ENCODE data around the gene SEC24C.
"Not testable (repeated sequence)": the region's sequence is repeated elsewhere in the genome, so short reads cannot be mapped to it uniquely, and the experiment has no call there.

The SEC24C gene

DNA sequence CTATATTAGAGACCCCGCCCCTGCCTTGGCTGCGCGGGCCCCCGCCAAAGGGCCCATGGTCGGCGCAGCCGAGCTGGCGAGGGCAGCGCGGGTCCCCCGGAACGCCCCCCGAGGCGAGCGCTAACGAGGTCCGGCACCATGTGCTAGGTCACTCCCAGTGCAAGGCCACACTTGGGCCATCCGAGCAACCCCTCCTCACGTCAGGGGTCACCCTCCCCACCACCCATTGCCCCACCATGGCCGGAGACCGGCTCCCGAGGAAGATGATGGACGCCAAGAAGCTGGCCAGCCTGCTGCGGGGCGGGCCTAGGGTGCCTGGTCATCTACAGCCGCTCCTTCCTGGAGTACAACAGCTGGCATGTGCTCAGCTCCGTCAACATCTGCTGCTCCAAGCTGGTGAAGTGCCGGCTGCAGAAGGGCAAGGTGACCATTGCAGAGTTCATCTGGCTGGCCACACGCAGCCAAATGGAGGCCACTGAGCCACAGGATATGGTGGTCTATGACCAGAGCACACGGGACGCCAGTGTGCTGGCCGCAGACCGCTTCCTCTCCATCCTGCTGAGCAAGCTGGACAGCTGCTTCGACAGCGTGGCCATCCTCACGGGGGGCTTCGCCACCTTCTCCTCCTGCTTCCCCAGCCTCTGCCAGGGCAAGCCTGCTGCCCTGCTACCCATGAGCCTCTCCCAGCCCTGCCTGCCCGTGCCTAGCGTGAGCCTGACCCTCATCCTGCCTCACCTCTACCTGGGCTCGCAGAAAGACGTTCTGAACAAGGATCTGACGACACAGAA, 12.4 kb upstream of the SEC24C start:
- DNase-seq = no peak

DNA sequence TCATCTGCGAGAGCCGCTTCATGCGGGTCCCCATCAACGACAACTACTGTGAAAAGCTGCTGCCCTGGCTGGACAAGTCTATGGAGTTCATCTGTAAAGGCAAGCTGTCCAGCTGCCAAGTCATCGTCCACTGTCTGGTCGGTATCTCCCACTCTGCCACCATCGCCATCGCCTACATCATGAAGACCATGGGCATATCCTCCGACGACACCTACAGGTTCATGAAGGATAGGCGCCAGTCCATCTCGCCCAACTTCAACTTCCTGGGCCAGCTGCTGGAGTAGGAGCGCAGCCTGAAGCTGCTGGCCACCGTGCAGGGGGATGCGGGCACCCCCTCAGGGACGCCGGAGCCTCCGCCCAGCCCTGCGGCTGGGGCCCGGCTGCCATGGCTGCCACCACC, 11.7 kb upstream of the SEC24C start:
- no peak for DNase-seq

DNA sequence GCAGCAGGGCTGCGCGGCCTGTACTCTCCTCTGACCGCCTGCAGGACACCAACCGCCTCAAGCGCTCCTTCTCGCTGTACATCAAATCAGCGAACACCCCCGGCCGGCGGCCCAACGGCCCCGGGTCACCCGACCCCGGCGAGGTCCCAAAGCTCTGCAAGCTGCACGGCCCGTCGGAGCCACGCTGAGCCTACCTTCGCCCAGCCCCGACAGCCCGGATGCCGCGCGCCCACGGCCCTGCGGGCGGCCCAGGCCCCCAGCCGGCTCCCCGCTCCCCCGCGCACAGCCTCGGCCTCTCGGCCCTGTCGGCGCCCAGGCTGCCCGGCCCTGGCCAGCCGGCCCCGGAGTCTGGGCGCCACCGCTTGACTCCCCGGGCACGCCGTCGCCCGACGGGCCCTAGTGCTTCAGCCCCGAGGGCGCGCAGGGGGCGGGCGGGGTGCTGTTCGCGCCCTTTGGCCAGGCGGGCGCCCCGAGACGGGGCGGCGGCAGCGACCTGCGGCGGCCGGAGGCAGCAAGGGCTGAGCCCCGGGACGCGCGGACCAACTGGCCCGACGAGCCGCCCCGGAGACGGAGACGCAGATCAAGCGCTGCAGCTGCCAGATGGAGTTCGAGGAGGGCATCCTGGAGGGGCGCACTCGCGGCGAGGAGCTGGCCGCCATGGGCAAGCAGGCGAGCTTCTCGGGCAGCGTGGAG, 11.1 kb upstream of the SEC24C start:
- DNase-seq = no peak

DNA sequence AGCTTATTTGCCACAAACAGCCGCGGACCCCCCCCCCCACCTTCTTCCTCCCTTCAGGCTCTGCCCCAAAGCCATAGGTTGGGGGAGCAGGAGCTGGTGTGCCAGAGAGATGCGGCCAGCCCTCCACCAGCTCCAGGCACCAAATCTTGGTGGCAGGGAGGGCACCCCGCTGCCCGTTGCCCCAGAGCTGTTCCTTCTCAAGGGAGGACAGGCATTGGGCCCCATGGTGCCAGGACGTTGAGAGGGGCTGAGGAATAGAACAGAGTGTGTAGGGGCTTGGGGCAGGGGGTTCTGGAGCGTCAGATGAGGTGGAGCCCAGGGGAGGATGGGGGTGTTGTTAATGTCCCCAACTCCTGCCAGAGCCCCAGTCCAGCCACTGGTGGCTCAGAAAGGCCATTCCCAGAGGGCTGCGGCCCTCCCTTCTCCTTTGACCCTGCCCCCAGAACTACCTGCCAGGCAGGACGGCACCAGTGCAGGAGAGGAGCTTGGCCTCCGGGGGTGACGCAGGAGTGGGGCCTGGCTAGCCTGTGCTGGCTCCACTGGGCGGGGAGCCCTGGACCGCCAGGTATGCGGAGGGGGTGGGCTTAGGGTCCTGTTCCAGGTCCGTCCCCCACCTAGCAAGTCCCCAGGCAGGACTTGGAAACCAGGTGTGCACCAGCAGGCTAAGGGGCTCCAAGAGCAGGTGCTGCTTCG, 10.0 kb upstream of the SEC24C start:
- no peak for DNase-seq

DNA sequence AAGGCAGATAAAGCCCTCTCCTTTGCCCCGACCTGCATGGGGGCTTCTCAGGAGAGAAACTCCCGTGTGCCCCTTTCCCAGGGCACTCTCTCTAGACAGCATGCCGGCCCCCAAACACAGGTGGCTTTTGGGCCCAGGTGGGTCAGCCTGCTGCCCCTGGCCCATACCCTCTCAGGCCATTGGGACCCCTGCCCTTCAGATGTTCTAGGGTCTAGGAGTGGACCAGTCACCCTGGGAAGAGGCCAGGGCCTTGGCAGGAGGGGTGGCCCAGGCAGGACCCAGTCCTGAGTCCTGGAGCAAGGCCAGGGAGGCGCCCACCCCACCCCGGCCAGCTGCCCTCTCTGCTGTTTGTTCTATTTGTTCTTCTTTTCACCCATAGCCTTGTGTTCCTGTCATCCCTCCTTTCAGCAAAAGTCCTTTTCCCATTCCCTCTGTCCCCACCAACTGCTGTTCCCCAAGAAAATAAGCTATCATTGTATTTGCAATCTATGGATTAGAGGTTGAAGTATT, 9.3 kb upstream of the SEC24C start:
- no peak for DNase-seq

DNA sequence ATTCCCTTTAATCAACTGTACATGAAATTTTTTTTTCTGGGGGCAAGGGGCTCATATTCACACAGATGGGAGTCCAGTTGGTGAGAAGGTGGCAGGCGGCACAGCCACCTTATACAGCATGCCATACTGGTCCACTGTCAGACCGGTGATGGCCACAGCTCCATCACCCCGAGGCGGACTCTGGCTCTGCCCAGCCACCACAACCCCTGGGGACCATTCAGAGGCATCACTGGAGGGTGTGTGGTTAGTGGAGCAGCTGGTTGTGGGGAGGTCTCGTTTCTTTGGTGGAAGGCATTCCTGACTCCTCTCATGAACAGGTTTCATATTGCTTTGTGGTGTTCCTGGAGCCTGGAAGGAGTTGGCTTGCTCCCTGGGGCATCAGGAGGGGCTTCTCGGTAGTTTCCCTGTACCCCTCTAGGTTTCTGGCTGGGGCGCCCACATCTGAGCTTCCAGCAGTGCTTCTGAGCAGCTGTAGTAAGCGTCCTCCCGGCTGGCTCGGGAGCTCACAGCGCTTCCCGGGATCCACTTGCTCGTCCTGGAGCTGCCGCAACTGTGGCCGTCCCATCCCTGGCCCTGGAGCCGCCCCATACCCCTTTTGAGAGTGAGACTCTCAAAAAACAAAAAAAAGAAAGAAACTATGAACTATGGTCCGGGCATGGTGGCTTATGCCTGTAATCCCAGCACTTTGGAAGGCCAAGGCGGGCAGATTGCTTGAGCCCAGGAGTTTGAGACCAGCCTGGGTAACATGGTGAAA, 3.5 kb upstream of the SEC24C start:
- DNase-seq = not testable (repeated sequence)

DNA sequence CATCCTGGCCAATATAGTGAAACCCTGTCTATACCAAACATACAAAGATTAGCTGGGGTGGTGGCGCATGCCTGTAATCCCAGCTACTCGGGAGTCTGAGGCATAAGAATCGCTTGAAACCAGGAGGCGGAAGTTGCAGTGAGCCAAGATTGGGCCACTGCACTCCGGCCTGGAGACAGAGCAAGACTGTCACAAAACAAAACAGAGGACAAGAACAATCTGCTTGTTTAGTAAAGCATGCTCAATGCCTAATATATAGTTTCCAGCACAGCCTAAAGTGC, 1.8 kb upstream of the SEC24C start:
- no peak for DNase-seq

DNA sequence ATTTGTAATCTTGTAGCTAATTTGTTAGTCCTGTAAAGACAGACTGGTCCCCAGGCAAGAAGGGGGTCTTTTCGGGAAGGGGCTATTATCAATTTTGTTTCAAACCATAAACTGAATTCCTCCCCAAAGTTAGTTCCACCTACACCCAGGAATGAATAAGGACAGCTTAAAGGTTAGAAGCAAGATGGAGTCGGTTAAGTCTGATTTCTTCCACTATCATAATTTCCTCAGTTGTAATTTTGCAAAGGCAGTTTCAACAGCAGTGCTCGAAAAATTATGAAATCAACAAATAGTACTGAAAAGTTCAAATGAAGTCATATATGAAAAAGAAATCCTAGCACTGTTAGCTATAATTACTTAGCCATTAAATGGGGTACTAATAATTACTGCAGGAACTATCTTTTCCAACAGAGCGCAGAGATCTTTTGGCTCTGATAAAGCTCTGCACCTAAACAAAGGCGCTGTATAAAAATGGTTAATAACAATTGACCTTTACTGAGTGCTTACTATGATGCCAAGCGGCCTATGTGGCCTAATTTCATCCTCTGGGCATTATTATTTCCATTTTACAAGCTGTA, 756 bp upstream of the SEC24C start:
- no peak for DNase-seq

DNA sequence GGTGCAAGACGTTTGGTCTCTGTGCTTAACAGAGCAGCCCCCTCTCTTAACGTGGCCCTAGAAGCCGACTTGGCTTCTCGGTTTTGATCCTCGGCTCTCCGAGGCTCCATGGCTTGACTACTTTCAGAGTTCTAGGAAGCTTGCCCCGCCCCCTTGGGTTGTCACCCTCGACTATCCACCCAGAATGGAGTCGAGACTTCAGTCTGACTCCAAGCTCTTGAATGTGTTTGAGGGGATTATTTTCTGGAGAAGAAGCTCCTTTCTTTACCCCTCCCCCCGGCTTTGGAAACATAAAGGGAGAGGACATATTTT, 448 bp downstream of the SEC24C start:
- DNase-seq = peak; percentile 44

DNA sequence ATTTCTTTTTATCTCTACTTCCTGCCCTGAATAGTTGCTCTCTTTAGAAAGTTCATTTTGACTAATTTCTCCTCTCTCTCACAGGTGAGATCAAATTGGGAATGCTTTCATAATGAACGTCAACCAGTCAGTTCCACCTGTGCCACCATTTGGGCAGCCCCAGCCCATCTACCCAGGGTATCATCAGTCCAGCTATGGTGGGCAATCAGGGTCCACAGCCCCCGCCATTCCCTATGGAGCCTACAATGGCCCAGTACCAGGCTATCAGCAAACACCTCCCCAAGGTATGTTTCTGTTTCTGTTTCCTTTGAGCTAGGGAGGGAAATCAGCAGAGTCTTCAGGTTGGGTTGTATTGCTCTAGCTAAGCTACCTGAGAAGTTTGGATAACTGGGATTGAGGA, 2.5 kb downstream of the SEC24C start:
- DNase-seq = no peak

DNA sequence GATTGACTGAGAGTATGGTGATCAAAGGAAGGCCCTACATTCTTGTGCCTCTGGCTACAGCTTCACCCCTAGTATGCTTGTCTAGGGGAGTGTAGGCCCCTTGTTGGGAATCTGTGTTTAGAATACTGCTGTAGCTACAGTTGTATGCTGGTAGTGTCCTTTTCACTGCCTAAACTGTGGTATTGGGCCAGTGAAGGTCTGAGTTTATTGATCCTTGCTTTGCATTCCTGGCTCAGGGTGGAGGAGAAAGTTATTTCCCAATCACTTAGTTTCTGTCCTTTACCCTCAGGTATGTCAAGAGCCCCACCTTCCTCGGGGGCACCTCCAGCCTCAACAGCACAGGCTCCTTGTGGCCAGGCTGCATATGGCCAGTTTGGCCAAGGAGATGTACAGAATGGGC, 6.6 kb downstream of the SEC24C start:
- DNase-seq = no peak

DNA sequence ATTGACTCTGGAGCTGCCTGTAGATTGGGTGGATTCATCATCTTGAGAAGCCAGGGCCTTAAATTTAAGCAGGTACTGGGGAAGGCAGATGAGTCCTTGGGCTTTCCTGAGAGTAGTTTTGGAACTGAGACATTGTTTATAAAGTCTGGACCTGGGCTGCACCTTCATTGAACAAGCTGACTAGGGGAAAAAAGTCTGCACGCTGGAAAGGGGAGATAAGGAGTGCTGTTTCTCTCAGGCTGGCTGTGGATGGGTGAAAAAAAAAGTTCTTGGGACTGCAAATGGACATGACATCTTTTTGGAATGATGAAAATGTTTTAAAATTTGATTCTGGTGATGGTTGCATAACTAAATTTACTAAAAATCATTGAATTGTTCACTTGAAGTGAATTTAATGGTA, 12.0 kb downstream of the SEC24C start:
- no peak for DNase-seq

DNA sequence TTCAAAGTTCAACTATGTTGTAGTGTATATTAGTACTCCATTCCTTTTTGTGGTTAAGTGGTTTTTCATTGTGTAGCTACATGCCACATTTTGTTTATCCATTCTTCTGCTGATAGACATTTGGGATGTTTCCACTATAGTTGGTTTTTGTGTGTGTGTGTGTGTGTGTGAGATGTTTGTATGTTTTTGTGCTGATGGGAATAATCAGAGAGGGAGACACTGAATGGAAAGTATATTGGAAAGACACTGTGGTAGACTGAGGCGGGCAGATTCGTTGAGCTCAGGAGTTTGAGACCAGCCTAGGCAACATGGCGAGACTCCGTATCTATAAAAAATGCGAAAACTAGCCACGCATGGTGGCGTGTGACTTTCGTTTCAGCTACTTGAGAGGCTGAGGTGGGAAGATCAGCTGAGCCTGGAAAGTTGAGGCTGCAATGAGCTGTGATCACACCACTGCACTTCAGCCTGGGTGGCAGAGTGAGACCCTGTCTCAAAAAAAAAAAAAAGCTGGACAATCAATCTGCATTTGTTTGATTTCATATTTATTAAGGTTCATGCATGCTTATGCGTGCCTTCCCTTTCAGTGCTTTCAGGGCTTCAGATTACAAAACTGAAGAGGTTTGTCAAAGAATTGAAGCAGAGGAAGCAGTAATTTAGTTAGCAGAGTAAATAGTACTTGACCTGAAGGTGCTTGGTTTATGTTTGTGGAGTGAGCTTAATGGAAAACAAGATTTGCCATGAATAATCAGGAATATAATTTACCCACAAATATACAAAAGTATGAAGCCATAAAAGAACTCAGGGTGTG, 14.7 kb downstream of the SEC24C start:
- no peak for DNase-seq

DNA sequence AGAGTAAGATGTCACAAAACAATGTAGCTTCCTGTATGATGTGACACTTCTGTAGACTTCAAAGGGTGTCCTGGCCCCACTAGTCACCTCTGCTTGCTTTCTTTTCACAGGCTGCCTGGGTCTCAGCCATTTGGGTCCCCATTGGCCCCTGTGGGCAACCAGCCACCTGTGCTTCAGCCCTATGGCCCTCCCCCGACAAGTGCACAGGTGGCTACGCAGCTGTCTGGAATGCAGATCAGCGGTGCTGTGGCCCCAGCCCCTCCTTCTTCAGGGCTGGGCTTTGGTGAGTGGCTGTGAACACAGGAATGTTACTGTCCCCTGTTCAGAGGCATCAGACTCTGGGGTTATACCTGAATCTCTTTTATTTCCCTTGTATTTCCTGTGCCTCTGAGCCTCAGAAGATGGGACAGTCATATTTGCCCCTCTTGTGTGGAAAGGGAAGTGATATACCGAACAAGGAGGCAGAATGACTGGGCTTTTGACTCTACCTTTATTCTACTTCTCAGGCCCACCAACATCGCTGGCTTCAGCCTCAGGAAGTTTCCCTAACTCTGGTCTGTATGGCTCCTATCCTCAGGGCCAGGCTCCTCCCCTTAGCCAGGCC, 15.4 kb downstream of the SEC24C start:
- peak; percentile 18 for DNase-seq

DNA sequence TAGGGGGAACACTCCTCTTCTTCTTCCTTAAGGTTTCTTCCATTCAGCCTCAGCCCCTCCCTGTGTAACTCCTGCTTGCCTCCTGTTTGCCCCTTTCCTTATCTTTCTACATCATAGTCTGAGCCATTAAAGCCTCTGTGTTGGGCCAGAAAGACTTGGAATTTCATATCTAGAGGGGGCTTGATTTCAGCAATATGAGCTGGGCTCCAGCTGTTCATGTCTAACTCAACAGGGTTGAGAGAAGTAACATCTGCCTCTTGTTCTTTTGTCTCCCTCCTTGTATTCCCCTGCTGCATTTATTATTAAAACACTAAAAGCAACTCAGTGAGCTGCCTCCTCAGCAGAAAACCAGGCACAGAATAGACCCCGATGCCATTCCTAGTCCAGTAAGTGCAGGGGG, 17.6 kb downstream of the SEC24C start:
- no peak for DNase-seq

DNA sequence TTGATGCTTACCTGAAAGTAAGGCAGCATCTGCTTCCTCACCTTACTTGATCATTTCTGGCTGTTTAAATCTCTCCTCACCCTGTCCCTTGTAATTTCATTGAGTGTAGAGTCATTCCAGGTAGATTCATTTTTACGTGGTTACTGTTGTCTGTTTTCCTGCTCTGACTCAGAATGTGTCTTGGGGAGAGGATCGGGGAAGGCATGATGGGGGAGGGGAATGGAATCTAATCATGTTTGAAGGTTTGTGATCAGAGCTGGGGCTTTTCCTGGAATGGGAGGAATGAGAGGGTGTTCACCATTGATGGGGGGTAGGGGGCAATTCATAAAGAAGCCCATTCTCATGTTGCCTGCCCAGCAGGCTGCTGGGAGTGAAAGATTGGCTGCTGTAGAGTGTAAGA, 18.7 kb downstream of the SEC24C start:
- no peak for DNase-seq

DNA sequence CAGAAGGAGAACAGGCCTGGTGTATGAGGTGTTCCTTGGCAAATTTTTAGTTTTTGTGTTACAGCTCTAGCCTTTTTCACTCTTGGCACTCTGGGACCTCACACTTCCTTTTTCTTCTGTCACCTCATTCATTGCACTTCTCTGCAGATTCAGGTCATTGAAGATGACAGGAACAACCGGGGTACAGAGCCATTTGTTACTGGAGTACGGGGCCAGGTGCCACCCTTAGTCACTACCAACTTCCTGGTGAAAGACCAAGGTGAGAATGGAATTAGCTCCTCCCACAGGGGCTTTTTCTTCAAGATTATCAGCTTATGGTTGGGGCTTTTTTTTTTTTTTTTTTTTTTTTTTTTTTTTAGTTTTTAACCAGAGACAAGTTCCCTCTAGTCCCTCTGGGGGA, 19.2 kb downstream of the SEC24C start:
- DNase-seq = no peak

DNA sequence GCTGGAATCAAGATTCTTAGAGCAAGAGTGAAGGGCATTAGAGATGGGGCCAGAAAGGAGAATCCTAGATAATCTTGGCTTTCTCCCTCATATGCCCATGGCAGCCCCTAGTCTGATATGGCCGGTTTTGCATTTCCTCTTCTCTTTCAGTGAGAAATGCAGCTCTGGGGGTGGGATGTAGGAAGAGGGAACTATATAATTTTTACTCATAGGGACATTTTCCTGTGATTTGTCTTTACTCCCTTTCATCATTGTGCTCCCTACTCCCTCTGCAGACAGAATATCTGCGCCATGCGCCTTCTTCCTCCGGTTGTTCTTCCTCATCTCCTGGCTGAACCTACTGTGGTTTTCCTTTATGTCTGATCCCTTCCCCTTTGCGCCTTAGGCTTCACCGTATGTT, 20.9 kb downstream of the SEC24C start:
- DNase-seq = no peak

DNA sequence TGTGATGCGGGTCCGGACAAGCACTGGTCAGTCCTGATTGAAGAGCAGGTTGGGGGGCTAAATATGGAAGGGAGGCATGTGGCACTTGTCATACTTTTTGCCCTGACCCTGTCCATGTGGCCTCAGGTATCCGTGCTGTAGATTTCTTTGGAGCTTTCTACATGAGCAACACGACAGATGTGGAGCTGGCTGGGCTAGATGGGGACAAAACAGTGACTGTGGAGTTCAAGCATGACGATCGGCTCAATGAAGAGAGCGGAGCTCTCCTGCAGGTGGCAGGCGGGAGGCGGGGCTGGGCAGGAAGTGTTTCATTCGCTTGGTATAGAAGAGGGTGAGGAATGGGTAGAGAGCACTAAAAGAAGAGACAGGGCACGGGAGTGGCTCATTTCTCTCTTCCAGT, 24.7 kb downstream of the SEC24C start:
- no peak for DNase-seq

DNA sequence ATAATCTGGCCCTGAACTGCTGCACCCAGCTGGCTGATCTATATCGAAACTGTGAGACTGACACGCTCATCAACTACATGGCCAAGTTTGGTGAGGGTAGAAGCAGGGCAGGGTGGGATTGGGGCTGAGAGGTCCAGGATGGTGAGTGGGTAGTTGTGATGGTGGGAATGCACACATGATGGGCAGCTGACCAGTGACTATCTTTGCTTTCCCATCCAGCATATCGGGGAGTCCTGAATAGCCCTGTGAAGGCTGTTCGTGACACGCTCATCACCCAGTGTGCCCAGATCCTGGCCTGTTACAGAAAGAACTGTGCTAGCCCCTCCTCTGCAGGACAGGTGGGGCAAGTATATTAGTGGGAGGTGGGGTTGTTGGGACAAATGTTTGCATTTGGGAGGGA, 25.2 kb downstream of the SEC24C start:
- no peak for DNase-seq

DNA sequence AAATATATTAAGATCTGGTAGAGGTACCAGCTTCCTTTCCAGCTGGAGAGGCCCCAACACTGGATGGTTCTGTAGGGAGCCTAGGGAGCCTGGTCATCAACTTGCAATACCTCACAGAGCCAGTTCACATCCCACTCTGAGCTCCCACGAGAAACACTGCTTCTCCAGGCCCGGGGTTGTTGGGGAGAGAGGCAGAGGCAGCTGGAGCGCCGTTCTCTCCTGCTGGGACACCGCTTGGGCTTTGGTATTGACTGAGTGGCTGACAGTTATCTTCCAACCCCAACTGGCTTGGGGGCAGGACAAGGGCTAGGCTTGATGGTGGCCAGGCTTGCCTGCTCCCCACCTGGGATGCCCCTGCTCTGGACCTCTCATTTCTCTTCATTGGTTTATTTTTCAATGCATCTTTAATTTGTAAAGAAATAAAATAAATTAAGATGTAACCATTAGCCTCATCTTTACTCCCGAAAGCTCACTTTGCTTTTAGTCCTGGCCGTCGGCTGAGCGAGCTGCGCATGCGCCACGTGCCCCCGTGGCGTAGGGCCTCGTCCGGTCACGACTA, 27.6 kb downstream of the SEC24C start:
- DNase-seq = peak; percentile 20
